ENCODE data around the gene TLE4.

- TF ChIP-seq EZH2 (optimal IDR thresholded peaks at IDR 0.05; ENCODE audit: low read depth, low read length) (no peak), CTCF (IDR thresholded peaks at IDR 0.05; ENCODE audit: low read length) (no peak), EZH2phosphoT487 (IDR thresholded peaks at IDR 0.05; ENCODE audit: low read length) (no peak)
Observed at GRCh38 chr9:79617395-79617794, 45.6 kb downstream of the TLE4 start.
